ENCODE data around the gene NWD2. TPM values are rescaled to one million over a fixed set of nuclear protein-coding genes. Genes with fewer than 3 reads are reported as not detected.

NWD2 gene
- total RNA-seq, 1 donor: not detected

GRCh38 chr4:37467223-37467622, 222.7 kb downstream of the NWD2 start:
- Histone ChIP-seq H3K36me3 (ENCODE audit: insufficient read depth, low read length) (no peaks in the 10 kb centered on the region), H3K9me3 (ENCODE audit: low read depth, low read length) (no peaks in the 10 kb centered on the region), H3K4me2 (ENCODE audit: insufficient read depth, low read length) (no peak overlapping the region), H3K27me3 (ENCODE audit: insufficient read depth, low read length) (no peaks in the 10 kb centered on the region), H3K4me1 (ENCODE audit: insufficient read depth, low read length) (no peaks in the 10 kb centered on the region), H3K27ac (ENCODE audit: low read depth, low read length) (no peak overlapping the region), H2AFZ (ENCODE audit: low read length) (no peak overlapping the region), H4K20me1 (ENCODE audit: insufficient read depth, low read length) (no peaks in the 10 kb centered on the region), H3K79me2 (ENCODE audit: insufficient read depth, low read length) (no peaks in the 10 kb centered on the region), H3K4me3 (ENCODE audit: insufficient read depth, low read length) (no peak overlapping the region)
- DNase-seq (ENCODE audit: insufficient read length, low spot score, missing footprints): no peak
- TF ChIP-seq, protein P1, sequence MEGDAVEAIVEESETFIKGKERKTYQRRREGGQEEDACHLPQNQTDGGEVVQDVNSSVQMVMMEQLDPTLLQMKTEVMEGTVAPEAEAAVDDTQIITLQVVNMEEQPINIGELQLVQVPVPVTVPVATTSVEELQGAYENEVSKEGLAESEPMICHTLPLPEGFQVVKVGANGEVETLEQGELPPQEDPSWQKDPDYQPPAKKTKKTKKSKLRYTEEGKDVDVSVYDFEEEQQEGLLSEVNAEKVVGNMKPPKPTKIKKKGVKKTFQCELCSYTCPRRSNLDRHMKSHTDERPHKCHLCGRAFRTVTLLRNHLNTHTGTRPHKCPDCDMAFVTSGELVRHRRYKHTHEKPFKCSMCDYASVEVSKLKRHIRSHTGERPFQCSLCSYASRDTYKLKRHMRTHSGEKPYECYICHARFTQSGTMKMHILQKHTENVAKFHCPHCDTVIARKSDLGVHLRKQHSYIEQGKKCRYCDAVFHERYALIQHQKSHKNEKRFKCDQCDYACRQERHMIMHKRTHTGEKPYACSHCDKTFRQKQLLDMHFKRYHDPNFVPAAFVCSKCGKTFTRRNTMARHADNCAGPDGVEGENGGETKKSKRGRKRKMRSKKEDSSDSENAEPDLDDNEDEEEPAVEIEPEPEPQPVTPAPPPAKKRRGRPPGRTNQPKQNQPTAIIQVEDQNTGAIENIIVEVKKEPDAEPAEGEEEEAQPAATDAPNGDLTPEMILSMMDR (IDR thresholded peaks at IDR 0.05; ENCODE audit: extremely low read depth, low read depth, low read length): no peak

GRCh38 chr4:37467824-37468223, 223.3 kb downstream of the NWD2 start:
- DNase-seq (ENCODE audit: insufficient read length, low spot score, missing footprints): no peak
- Histone ChIP-seq H3K36me3 (ENCODE audit: insufficient read depth, low read length) (no peaks in the 10 kb centered on the region), H3K4me2 (ENCODE audit: insufficient read depth, low read length) (no peak overlapping the region), H3K4me3 (ENCODE audit: insufficient read depth, low read length) (no peak overlapping the region), H3K9me3 (ENCODE audit: low read depth, low read length) (no peaks in the 10 kb centered on the region), H4K20me1 (ENCODE audit: insufficient read depth, low read length) (no peaks in the 10 kb centered on the region), H3K27ac (ENCODE audit: low read depth, low read length) (no peak overlapping the region), H3K27me3 (ENCODE audit: insufficient read depth, low read length) (no peaks in the 10 kb centered on the region), H3K79me2 (ENCODE audit: insufficient read depth, low read length) (no peaks in the 10 kb centered on the region), H3K4me1 (ENCODE audit: insufficient read depth, low read length) (no peaks in the 10 kb centered on the region), H2AFZ (ENCODE audit: low read length) (no peak overlapping the region)
- TF ChIP-seq, protein P1 (IDR thresholded peaks at IDR 0.05; ENCODE audit: extremely low read depth, low read depth, low read length): no peak

DNA sequence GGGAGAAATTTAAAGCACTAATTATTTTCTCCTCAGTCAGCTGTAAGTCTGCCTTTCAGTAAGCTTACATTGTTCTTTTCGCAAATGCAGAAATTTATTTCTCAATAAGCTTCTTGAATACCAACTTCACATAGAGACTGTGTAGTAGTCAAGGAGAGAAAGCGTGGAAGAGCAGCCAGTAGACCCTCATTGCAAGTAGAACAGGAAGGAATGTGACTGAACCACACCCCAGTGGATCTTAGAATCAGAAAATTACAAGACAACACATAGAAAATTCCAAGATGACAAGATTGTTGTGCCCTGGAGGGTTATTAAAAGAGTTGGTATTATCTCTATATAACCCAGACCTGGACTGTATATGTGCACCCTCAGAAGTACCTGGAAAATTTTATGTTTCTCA, 224.7 kb downstream of the NWD2 start:
- Histone ChIP-seq H3K4me3 (ENCODE audit: insufficient read depth, low read length) (no peak overlapping the region), H3K79me2 (ENCODE audit: insufficient read depth, low read length) (no peaks in the 10 kb centered on the region), H3K27ac (ENCODE audit: low read depth, low read length) (no peak overlapping the region), H3K27me3 (ENCODE audit: insufficient read depth, low read length) (no peaks in the 10 kb centered on the region), H3K9me3 (ENCODE audit: low read depth, low read length) (no peaks in the 10 kb centered on the region), H3K4me1 (ENCODE audit: insufficient read depth, low read length) (no peaks in the 10 kb centered on the region), H3K4me2 (ENCODE audit: insufficient read depth, low read length) (no peak overlapping the region), H4K20me1 (ENCODE audit: insufficient read depth, low read length) (no peaks in the 10 kb centered on the region), H3K36me3 (ENCODE audit: insufficient read depth, low read length) (no peaks in the 10 kb centered on the region), H2AFZ (ENCODE audit: low read length) (no peak overlapping the region)
- DNase-seq (ENCODE audit: insufficient read length, low spot score, missing footprints): no peak
- TF ChIP-seq, protein P1 (IDR thresholded peaks at IDR 0.05; ENCODE audit: extremely low read depth, low read depth, low read length): no peak

DNA sequence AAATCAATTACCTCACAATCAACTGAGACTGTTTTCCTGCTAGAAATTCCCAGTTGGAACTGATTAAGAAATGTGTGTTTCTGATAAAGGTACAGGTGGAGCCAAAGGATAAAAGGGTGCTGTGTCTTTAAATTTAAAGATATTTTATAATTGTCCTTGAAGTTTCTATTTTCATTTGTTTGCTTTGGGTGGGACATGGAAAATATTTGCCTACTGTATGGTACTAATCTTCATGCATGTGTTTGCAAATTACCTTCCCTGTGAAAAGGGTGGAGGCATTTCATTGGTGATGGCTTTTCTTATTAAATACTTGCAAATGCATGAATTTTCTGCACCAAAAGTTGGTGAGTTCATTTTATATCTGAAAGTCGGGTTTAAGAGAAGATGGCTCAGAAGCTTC, 225.7 kb downstream of the NWD2 start:
- TF ChIP-seq, protein P1 (IDR thresholded peaks at IDR 0.05; ENCODE audit: extremely low read depth, low read depth, low read length): no peak
- H3K9me3 ChIP-seq (ENCODE audit: low read depth, low read length): no peaks in the 10 kb centered on the region
- H3K4me1 ChIP-seq (ENCODE audit: insufficient read depth, low read length): no peaks in the 10 kb centered on the region
- no peak for DNase-seq (ENCODE audit: insufficient read length, low spot score, missing footprints)
- no peaks in the 10 kb centered on the region for H3K27me3 ChIP-seq (ENCODE audit: insufficient read depth, low read length)
- no peak overlapping the region for H3K4me2 ChIP-seq (ENCODE audit: insufficient read depth, low read length)
- no peak overlapping the region for H3K27ac ChIP-seq (ENCODE audit: low read depth, low read length)
- no peaks in the 10 kb centered on the region for H4K20me1 ChIP-seq (ENCODE audit: insufficient read depth, low read length)
- no peak overlapping the region for H3K4me3 ChIP-seq (ENCODE audit: insufficient read depth, low read length)
- no peaks in the 10 kb centered on the region for H3K36me3 ChIP-seq (ENCODE audit: insufficient read depth, low read length)
- no peak overlapping the region for H2AFZ ChIP-seq (ENCODE audit: low read length)
- H3K79me2 ChIP-seq (ENCODE audit: insufficient read depth, low read length): no peaks in the 10 kb centered on the region

All from osteoblast (primary cell).